ENCODE data around the gene NAXD.

GRCh38 chr13:110597041-110597689 is 18.2 kb upstream of the NAXD start:
- TF ChIP-seq POLR2A (IDR thresholded peaks at IDR 0.05): no peak
- TF ChIP-seq CTCF (IDR thresholded peaks at IDR 0.05): no peak
